ENCODE data around the gene STPG2.

DNA sequence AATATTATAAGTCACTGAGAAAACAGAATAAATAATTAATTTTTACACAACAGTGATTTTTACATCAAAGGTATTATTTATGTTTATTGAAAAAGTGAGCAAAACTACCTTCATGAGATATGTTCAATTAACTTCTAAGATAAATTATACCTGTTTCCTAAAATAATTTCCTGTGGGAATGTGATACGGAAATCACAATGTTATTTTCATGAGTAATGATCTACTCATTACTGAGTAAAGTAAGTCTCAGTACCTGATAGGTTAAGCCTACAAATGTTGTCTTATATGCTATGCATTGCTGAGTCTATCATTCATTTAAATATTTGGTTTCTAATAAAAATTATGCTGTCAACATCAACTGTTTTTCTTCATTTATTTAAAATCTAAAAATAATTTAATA lies 324.0 kb downstream of the STPG2 start:
- TF ChIP-seq, protein P1, sequence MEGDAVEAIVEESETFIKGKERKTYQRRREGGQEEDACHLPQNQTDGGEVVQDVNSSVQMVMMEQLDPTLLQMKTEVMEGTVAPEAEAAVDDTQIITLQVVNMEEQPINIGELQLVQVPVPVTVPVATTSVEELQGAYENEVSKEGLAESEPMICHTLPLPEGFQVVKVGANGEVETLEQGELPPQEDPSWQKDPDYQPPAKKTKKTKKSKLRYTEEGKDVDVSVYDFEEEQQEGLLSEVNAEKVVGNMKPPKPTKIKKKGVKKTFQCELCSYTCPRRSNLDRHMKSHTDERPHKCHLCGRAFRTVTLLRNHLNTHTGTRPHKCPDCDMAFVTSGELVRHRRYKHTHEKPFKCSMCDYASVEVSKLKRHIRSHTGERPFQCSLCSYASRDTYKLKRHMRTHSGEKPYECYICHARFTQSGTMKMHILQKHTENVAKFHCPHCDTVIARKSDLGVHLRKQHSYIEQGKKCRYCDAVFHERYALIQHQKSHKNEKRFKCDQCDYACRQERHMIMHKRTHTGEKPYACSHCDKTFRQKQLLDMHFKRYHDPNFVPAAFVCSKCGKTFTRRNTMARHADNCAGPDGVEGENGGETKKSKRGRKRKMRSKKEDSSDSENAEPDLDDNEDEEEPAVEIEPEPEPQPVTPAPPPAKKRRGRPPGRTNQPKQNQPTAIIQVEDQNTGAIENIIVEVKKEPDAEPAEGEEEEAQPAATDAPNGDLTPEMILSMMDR (IDR thresholded peaks at IDR 0.05): no peak
- no peak for TF ChIP-seq POLR2A (IDR thresholded peaks at IDR 0.05)
- no peak for TF ChIP-seq POLR2AphosphoS5 (IDR thresholded peaks at IDR 0.05)
